Omental fat pad (tissue), 4 donors: ENCODE measurements around the gene CCNG2. TPM values are rescaled to one million over a fixed set of nuclear protein-coding genes. Genes with fewer than 3 reads are reported as not detected.
"Not testable (repeated sequence)": the region's sequence is repeated elsewhere in the genome, so short reads cannot be mapped to it uniquely, and the experiment has no call there.

ENCODE experiments used
- ATAC-seq: fragments of 150-250 bp; one replicate; pipeline ENCODE4 v1.9.1; 2016; ENCODE audit warnings: mild to moderate bottlenecking, moderate library complexity; ENCODE audit not compliant: low FRiP score
- DNase-seq: peaks from one replicate; pipeline ENCODE4 v3.0.0-alpha.2; 2019; ENCODE audit warnings: low spot score
- total RNA-seq, 4 donors: library from RNA; depleted of rRNA; stranded (reverse); fragments of >200 nt; gene quantifications; one replicate each; pipeline ENCODE4 v1.1.0, GENCODE V29; 2016
- TF ChIP-seq, protein P1 (sequence below), 3 donors: fragments of 450-650 bp; IDR thresholded peaks; one replicate each; pipeline ENCODE4 v1.5.1; 2016 to 2017; ENCODE audit warnings: antibody characterized with exemption in 3 of 3, mild to moderate bottlenecking in 3 of 3, moderate library complexity in 2 of 3

Gene CCNG2
- total RNA-seq, 4 donors from 2014 or later, result 21.6 to 64.8 (median 33.0) TPM

DNA sequence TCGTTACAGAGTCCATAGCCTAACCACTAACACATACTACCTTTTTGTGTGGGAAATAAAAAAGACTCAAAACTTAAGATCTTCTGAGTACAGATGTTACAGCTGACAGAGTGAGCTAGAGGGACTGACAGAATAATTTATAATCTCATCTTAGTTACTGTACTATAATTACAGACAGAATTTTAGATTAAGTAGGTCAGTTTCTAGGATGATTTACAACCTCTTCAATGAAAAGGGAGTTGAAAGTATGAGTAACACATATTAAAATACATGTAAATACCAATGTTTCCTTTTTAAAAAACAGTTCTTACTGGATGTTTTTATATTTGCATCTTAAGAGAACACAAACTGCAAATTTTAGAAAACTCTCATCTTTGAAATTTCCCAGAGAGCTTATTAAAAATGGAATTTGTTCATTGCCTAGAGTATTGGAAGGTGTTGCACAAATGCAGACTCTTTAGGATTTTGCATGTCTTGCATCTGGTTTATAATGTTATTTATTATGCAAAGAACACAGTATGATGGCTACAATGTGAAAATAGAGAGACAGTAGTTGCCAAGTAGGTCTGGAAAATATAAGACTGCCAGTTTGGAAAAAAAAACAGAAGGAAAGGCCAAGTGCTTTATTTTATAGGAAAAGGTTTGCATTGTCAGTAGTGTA lies 24.2 kb upstream of the CCNG2 start:
- DNase-seq (no peak), ATAC-seq (no peak)
- TF ChIP-seq, protein P1, sequence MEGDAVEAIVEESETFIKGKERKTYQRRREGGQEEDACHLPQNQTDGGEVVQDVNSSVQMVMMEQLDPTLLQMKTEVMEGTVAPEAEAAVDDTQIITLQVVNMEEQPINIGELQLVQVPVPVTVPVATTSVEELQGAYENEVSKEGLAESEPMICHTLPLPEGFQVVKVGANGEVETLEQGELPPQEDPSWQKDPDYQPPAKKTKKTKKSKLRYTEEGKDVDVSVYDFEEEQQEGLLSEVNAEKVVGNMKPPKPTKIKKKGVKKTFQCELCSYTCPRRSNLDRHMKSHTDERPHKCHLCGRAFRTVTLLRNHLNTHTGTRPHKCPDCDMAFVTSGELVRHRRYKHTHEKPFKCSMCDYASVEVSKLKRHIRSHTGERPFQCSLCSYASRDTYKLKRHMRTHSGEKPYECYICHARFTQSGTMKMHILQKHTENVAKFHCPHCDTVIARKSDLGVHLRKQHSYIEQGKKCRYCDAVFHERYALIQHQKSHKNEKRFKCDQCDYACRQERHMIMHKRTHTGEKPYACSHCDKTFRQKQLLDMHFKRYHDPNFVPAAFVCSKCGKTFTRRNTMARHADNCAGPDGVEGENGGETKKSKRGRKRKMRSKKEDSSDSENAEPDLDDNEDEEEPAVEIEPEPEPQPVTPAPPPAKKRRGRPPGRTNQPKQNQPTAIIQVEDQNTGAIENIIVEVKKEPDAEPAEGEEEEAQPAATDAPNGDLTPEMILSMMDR (IDR thresholded peaks at IDR 0.05), result no peak

DNA sequence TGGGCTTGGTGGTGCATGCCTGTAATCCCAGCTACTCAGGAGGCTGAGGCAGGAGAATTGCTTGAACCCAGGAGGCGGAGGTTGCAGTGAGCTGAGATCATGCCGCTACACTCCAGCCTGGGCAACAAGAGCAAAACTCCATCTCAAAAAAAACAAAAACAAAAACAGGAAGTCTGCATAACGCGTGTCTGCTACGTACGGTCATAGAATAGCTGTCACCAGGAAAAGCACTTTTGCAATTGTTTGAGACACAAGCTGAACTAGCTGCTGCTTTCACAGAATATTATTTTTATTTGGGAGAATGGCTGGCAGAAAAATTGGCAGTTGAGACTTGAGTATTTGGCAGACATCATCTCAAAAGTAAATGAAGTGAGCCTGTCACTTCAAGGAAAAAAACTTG lies 19.6 kb upstream of the CCNG2 start:
- not testable (repeated sequence) for DNase-seq, ATAC-seq

DNA sequence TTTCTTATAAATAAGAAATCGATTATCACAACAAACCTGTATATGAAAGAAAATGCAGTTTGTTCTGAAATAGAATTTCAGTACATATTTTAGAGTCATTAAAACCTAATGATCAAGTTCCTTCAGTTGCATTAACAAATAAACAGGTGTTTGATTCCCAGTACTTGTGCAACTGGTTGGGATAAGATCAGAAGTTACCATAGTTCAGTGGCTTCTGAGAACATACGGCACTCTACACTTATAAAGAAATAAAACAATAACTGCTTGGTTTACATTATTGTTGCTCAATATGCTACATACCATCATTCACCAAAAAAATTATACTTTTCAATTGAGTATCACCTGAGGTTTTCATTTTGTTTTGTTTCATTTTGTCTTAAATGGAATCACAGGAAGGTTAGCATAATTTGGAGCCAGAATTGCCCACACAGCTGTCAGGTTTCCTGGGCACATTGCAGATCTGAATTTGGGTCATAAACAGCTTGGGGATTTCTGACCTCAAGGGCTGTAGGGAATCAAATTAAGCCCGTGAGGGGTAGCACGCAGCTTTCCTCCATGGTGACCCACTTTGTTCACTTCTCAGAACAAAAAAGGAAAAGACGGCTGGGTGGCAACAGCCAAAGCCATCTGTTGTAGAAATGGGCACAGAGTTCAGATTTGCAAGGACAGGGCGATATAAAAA lies 14.9 kb upstream of the CCNG2 start:
- TF ChIP-seq, protein P1 (IDR thresholded peaks at IDR 0.05), result no peak
- ATAC-seq (no peak), DNase-seq (no peak)

DNA sequence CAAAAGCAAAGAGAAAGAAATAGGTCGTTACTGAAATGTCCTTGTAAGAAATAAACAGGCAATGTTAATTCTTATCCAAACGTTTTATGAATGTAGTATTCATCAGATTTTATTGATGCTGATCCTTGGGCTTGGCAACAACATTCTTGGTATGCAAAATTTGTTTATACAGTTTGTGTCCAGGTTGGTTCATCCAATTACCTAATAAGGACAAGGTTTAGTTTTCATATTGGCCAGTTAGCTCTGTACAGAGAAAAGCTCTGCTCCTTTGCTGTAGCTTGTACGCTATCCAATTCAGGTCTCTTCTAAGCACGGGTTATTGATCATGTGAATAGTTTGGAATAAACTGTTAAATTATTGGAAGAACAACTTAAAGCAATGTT lies 14.4 kb upstream of the CCNG2 start:
- ATAC-seq (no peak), DNase-seq (no peak)
- TF ChIP-seq, protein P1 (IDR thresholded peaks at IDR 0.05), result no peak

DNA sequence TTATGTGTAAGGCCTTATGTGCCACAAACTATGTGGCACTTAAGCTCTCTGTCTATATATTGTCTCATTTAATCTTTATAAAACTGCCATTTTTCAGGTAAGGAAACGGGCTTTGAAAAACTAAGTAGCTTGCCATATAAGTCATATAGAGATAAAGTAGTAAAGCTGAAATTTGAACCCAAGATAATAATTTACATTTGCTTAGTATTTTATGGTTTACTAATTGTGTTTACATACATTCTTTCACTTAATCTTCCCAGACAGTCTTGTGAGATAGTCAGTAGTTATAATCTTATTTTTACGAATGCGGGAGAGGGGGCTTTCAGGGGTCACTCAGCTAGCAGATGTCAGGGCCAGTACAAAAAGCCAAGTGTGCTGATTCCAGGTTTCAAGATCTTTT lies 13.9 kb upstream of the CCNG2 start:
- DNase-seq, result no peak
- ATAC-seq, result no peak
- TF ChIP-seq, protein P1 (IDR thresholded peaks at IDR 0.05), result no peak

DNA sequence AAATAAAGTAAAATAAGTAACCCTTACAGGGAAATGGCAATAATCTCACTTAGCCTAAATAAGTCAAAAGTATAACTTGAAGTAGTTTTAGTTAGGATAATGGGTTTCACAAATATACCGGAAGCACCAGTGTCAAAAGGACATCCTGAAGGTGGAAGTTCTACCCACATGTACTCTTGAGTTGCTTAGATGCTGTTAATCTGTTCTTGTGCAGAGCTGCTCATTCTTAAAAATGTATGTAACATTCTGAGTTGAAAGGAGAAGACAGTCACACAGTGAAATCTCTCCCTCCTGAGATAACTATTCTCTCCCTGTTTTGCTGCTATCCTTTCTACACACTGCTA lies 11.2 kb upstream of the CCNG2 start:
- ATAC-seq (no peak), DNase-seq (no peak)
- TF ChIP-seq, protein P1 (IDR thresholded peaks at IDR 0.05), result no peak

DNA sequence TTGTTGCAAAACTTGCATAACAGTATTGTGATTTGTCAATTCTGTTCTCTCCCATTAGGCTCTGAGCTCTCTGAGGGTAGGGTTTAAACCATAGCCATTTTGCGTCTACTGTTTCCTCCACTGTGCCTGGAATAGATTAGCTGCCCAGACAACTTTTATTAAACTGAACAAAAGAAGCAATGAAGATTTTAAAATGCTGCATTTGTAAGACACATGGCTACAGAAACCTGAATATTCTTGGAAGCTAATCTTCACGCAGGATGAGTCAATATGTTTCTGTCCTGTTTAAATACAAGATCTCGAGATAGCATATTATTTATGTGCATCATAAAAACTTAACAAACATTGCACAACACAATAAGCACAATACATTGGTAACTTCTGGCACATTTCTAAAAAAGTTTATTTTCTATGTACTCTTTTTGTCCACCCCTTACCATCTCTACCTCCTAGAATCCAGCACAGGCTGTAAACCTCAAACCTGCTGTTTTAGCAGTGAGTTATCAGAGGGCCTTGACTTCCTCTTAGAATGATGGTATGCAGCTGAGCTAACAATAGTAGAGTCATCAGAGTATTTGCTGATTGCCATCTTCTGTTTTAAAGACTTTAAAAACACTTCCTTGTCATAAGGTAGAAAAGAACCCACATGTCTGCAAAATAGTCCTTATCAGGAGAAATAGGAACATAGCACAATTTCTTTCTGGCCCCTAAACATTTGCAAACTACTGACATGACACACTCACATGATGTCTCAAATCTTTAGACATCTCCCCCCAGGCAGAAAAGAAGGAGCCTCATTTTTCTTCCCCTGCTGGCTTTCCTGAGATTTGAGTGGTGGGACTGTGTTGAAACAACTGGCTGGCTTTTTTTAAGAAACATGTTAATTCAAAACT lies 10.6 kb upstream of the CCNG2 start:
- TF ChIP-seq, protein P1 (IDR thresholded peaks at IDR 0.05), result no peak
- DNase-seq (no peak), ATAC-seq (no peak)
